Measurements from ENCODE around the gene DLGAP1. TPM values are rescaled to one million over a fixed set of nuclear protein-coding genes. Genes with fewer than 3 reads are reported as not detected.

DLGAP1 gene
- total and polyA plus RNA-seq, 2 of the 4 experiments (the other 2 are of a cell fraction), result under 0.01 to 0.09 TPM

GRCh38 chr18:3530807-3531206 is 924.3 kb downstream of the DLGAP1 start:
- Histone ChIP-seq H2BK5ac (ENCODE audit: low read depth, low read length, poor library complexity, severe bottlenecking) (no peak overlapping the region), H3K9me1 (ENCODE audit: insufficient read depth, low read length) (no peaks in the 10 kb centered on the region), H3K18ac (ENCODE audit: low read depth, low read length) (no peak overlapping the region), H3K9ac (ENCODE audit: low read depth, low read length) (no peak overlapping the region), H3K4me1 (ENCODE audit: control insufficient read depth, insufficient read depth, low read length) (peaks cover 2% of the 10 kb centered on the region; the same call in 1 of the 2 replicates), H3K36me3 (ENCODE audit: control insufficient read depth, insufficient read depth, low read length) (no peaks in the 10 kb centered on the region), H2AFZ (replicated peaks; ENCODE audit: low read length, poor library complexity) (no peak overlapping the region), H4K91ac (ENCODE audit: insufficient read depth, low read depth, low read length) (no peak overlapping the region), H2BK20ac (ENCODE audit: low read depth, low read length) (no peak overlapping the region), H2AK9ac (replicated peaks; ENCODE audit: low read depth, low read length, poor library complexity) (no peak overlapping the region), H4K8ac (ENCODE audit: low read depth in 2 of 2, low read length in 2 of 2) (no peak overlapping the region), H3K27ac (ENCODE audit: insufficient read depth, low read length) (no peak overlapping the region), H3K4me2 (ENCODE audit: low read depth, low read length) (no peak overlapping the region), H2BK15ac (ENCODE audit: low read depth, low read length) (no peak overlapping the region), H2BK120ac (ENCODE audit: low read depth, low read length) (no peak overlapping the region), H3K79me1 (ENCODE audit: low read depth in 1 of 2, low read length in 2 of 2) (no peaks in the 10 kb centered on the region), H3K9me3 (ENCODE audit: control insufficient read depth, insufficient read depth, low read length) (no peaks in the 10 kb centered on the region), H3K4ac (ENCODE audit: low read depth, low read length) (no peak overlapping the region), H2AK5ac (ENCODE audit: low read depth, low read length) (no peak overlapping the region), H4K20me1 (ENCODE audit: insufficient read depth, low read length) (no peaks in the 10 kb centered on the region), H3K4me3 (ENCODE audit: insufficient read depth, low read depth, low read length) (no peak overlapping the region), H3K14ac (replicated peaks; ENCODE audit: low read depth, low read length) (no peak overlapping the region), H3K27me3 (ENCODE audit: control insufficient read depth, insufficient read depth, low read length) (no peaks in the 10 kb centered on the region), H3K23ac (ENCODE audit: low read depth, low read length) (no peak overlapping the region), H3K56ac (ENCODE audit: extremely low read depth, insufficient read depth, low read length) (no peak overlapping the region), H4K5ac (ENCODE audit: low read depth, low read length) (no peak overlapping the region)
- TF ChIP-seq CEBPB (IDR thresholded peaks at IDR 0.05; ENCODE audit: low read depth, low read length), result no peak
- no peak for TF ChIP-seq USF2 (IDR thresholded peaks at IDR 0.05; ENCODE audit: low read depth, low read length)
- TF ChIP-seq RAD21 (IDR thresholded peaks at IDR 0.05; ENCODE audit: low read length), result no peak
- no peak for TF ChIP-seq MXI1 (IDR thresholded peaks at IDR 0.05; ENCODE audit: borderline replicate concordance, low read depth, low read length)
- no peak for TF ChIP-seq POLR2A (IDR thresholded peaks at IDR 0.05; ENCODE audit: low read depth, low read length)
- no peak for TF ChIP-seq SMC3 (IDR thresholded peaks at IDR 0.05; ENCODE audit: low read depth, low read length)
- no peak for TF ChIP-seq CHD1 (IDR thresholded peaks at IDR 0.05; ENCODE audit: low read depth, low read length)
- no peak for TF ChIP-seq CTCF (conservative IDR thresholded peaks at IDR 0.05; ENCODE audit: low read depth, low read length)
- TF ChIP-seq RFX5 (IDR thresholded peaks at IDR 0.05; ENCODE audit: low read depth, low read length), result no peak
- no peak for TF ChIP-seq ELK1 (IDR thresholded peaks at IDR 0.05; ENCODE audit: borderline replicate concordance, low read depth, low read length)
- no peak for TF ChIP-seq FOS (IDR thresholded peaks at IDR 0.05; ENCODE audit: low read depth, low read length)
- no peak for TF ChIP-seq RCOR1 (IDR thresholded peaks at IDR 0.05; ENCODE audit: insufficient replicate concordance, low read length)
- TF ChIP-seq BHLHE40 (IDR thresholded peaks at IDR 0.05; ENCODE audit: low read depth, low read length), result no peak
- no peak for TF ChIP-seq MAZ (IDR thresholded peaks at IDR 0.05; ENCODE audit: borderline replicate concordance, low read depth, low read length)
- TF ChIP-seq MAFK (IDR thresholded peaks at IDR 0.05; ENCODE audit: low read depth, low read length), result no peak
- no peak for TF ChIP-seq NFE2L2 (IDR thresholded peaks at IDR 0.05; ENCODE audit: low read depth, low read length)
- in situ Hi-C loops (cut with MboI; ENCODE audit: low sequenced_read_pairs), result no loop called here
- BruUV-seq (replicated peaks), result no TSS peak
- intact Hi-C loops (cut with micrococcal nuclease), result no loop called here
- DNase-seq (no peak), ATAC-seq (ENCODE audit: low read depth) (no peak)
- ChIA-PET CTCF (no interaction called here), POLR2A (ENCODE audit: unreplicated experiment) (no interaction called here)
- WGBS, 2 experiments (ENCODE audit: extremely low coverage in 2 of 2, insufficient read length in 1 of 2), result no CpG with 5 or more reads among the region's 5 CpGs
- dilution Hi-C loops (cut with HindIII; ENCODE audit: low sequenced_read_pairs, unreplicated experiment), result no loop called here
